A549 (cell line): ENCODE results near the gene SMARCB1.

Experiments
- BCL3 ChIP-seq: fragments of >200 bp; sonication (Bioruptor Twin); formaldehyde crosslinking; IDR thresholded peaks from 3 replicates; pipeline ENCODE4 v1.6.1; 2016
- BHLHE40 ChIP-seq: IDR thresholded peaks from 2 replicates; pipeline ENCODE4 v1.6.1; 2012; ENCODE audit warnings: low read depth, low read length, inconsistent platforms
- CEBPB ChIP-seq, 2 experiments: fragments of >200 bp in 1 of 2; sonication (Bioruptor Twin) in 1 of 2; formaldehyde crosslinking in 1 of 2; IDR thresholded peaks; 2 replicates each; pipeline ENCODE4 v1.6.1; 2012 to 2016
- CHD2 ChIP-seq: fragments of 150-350 bp; IDR thresholded peaks from 2 replicates; pipeline ENCODE4 v1.6.1; 2014; ENCODE audit warnings: low read length; ENCODE audit not compliant: partially characterized antibody
- CTCF ChIP-seq: fragments of >200 bp; sonication (Bioruptor Twin); formaldehyde crosslinking; IDR thresholded peaks from 3 replicates; pipeline ENCODE4 v1.5.1; 2016
- ELK1 ChIP-seq: fragments of 150-350 bp; IDR thresholded peaks from 2 replicates; pipeline ENCODE4 v1.6.1; 2014; ENCODE audit warnings: low read depth, mild to moderate bottlenecking, low read length
- HOXB5 ChIP-seq: fragments of 250-450 bp; sonication (Bioruptor Pico); IDR thresholded peaks from 2 replicates; pipeline ENCODE4 v1.5.0; 2020; ENCODE audit warnings: mild to moderate bottlenecking, moderate library complexity
- MYC ChIP-seq: IDR thresholded peaks from 2 replicates; pipeline ENCODE4 v1.6.1; 2012; ENCODE audit warnings: mild to moderate bottlenecking, inconsistent platforms, low read length, improper control_type of control experiment, borderline replicate concordance
- POLR2A ChIP-seq: IDR thresholded peaks from 2 replicates; pipeline ENCODE4 v1.6.1; 2012; ENCODE audit warnings: mild to moderate bottlenecking, low read length
- RAD21 ChIP-seq, 2 experiments: fragments of >200 bp in 1 of 2; sonication (Bioruptor Twin) in 1 of 2; formaldehyde crosslinking in 1 of 2; IDR thresholded peaks in 1 of 2; conservative IDR thresholded peaks in 1 of 2; 2 replicates in 1 of 2; 3 replicates in 1 of 2; pipeline ENCODE4 v1.6.1; 2012 to 2018; ENCODE audit warnings: inconsistent platforms in 1 of 2
- RARB ChIP-seq: fragments of 250-450 bp; sonication (Bioruptor Pico); IDR thresholded peaks from 2 replicates; pipeline ENCODE4 v1.8.0; 2021; ENCODE audit warnings: mild to moderate bottlenecking, moderate library complexity
- ZSCAN20 ChIP-seq: fragments of 250-450 bp; sonication (Bioruptor Pico); IDR thresholded peaks from 2 replicates; pipeline ENCODE4 v1.8.0; 2022; ENCODE audit warnings: mild to moderate bottlenecking, moderate library complexity
- TF ChIP-seq, protein P1 (sequence below): fragments of 450-650 bp; IDR thresholded peaks from 2 replicates; pipeline ENCODE4 v1.6.1; 2014; ENCODE audit warnings: antibody characterized with exemption

DNA sequence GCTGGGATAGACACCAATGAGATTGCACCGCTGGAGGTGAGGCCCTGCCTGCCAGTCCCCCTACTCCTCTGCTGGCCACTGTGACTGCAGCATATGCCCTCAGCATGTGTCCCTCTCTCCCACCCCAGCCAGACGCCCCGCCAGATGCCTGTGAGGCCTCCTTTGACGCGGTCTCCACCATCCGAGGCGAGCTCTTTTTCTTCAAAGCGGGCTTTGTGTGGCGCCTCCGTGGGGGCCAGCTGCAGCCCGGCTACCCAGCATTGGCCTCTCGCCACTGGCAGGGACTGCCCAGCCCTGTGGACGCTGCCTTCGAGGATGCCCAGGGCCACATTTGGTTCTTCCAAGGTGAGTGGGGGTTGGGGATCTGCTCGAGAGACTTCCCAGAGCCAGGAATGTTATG is 5.7 kb upstream of the SMARCB1 start:
- no peak for TF ChIP-seq CTCF
- no peak for TF ChIP-seq HOXB5
- TF ChIP-seq CHD2, result no peak
- TF ChIP-seq POLR2A, result no peak
- TF ChIP-seq ZSCAN20 (CRISPR knock-in tag), result no peak
- TF ChIP-seq RARB, result no peak
- no peak for TF ChIP-seq RAD21 (conservative IDR thresholded peaks at IDR 0.05 in 1 of 2, IDR thresholded peaks at IDR 0.05 in 1 of 2)
- no peak for TF ChIP-seq CEBPB (IDR thresholded peaks at IDR 0.05)
- no peak for TF ChIP-seq BCL3
- no peak for TF ChIP-seq MYC
- TF ChIP-seq, protein P1, sequence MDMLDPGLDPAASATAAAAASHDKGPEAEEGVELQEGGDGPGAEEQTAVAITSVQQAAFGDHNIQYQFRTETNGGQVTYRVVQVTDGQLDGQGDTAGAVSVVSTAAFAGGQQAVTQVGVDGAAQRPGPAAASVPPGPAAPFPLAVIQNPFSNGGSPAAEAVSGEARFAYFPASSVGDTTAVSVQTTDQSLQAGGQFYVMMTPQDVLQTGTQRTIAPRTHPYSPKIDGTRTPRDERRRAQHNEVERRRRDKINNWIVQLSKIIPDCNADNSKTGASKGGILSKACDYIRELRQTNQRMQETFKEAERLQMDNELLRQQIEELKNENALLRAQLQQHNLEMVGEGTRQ, result no peak
- TF ChIP-seq BHLHE40, result no peak
- no peak for TF ChIP-seq ELK1
